ENCODE results near the gene FNDC3B.
A peak's percentile ranks its signal among the peaks of the same experiment; 100 is the strongest.

Gene FNDC3B

GRCh38 chr3:172154768-172155664 is 115.6 kb downstream of the FNDC3B start:
- DNase-seq = no peak

- DNase-seq = no peak
These were observed 116.7 kb downstream of the FNDC3B start for GRCh38 chr3:172155897-172156585.

GRCh38 chr3:172156586-172156955 is 117.2 kb downstream of the FNDC3B start:
- DNase-seq = no peak

GRCh38 chr3:172157564-172158258 is 118.3 kb downstream of the FNDC3B start:
- DNase-seq = no peak

- no peak for DNase-seq
These were observed 119.4 kb downstream of the FNDC3B start for GRCh38 chr3:172158741-172159140.

- DNase-seq = no peak
These were observed 120.0 kb downstream of the FNDC3B start for GRCh38 chr3:172159376-172159775.

GRCh38 chr3:172159962-172160538 is 120.7 kb downstream of the FNDC3B start:
- peak; percentile 48 for DNase-seq

GRCh38 chr3:172161133-172161789 is 121.9 kb downstream of the FNDC3B start:
- DNase-seq = no peak

- no peak for DNase-seq
These were observed 122.6 kb downstream of the FNDC3B start for GRCh38 chr3:172161959-172162358.

GRCh38 chr3:172163320-172163719 is 123.9 kb downstream of the FNDC3B start:
- no peak for DNase-seq

- DNase-seq = no peak
These were observed 125.4 kb downstream of the FNDC3B start for GRCh38 chr3:172164620-172165362.

GRCh38 chr3:172166261-172166660 is 126.9 kb downstream of the FNDC3B start:
- no peak for DNase-seq

- no peak for DNase-seq
These were observed 127.5 kb downstream of the FNDC3B start for GRCh38 chr3:172166890-172167289.

GRCh38 chr3:172167892-172168648 is 128.7 kb downstream of the FNDC3B start:
- DNase-seq = no peak

GRCh38 chr3:172170073-172170709 is 130.8 kb downstream of the FNDC3B start:
- DNase-seq = no peak

GRCh38 chr3:172170841-172171240 is 131.5 kb downstream of the FNDC3B start:
- no peak for DNase-seq

GRCh38 chr3:172171396-172172075 is 132.2 kb downstream of the FNDC3B start:
- no peak for DNase-seq

GRCh38 chr3:172173316-172174254 is 134.2 kb downstream of the FNDC3B start:
- no peak for DNase-seq

Data from hematopoietic multipotent progenitor cell treated with erythropoietin and hydrocortisone succinate and interleukin-3 and kit ligand, for 6 days (in vitro differentiated cells).